Caco-2 (cell line): ENCODE data around the gene DDHD1. TPM values are rescaled to one million over a fixed set of nuclear protein-coding genes. Genes with fewer than 3 reads are reported as not detected.

Experiments
- Bru-seq: library from RNA; stranded (reverse); fragments of 400-500 nt; gene quantifications from one replicate; lab custom pipeline; 2021; lab: Mats Ljungman, UMichigan
- BruChase-seq, 2 experiments: library from RNA; stranded (reverse); fragments of 400-500 nt; gene quantifications; one replicate each; lab custom pipeline; 2021; lab: Mats Ljungman, UMichigan
- BruUV-seq: library from RNA; stranded (reverse); fragments of 400-500 nt; replicated peaks from 2 replicates; lab custom pipeline; 2021; lab: Mats Ljungman, UMichigan
- CTCF ChIA-PET: fragments of 300-600 bp; sonication (Branson Sonifier 250); formaldehyde crosslinking; loops from one replicate; lab custom pipeline; 2022; ENCODE audit warnings: antibody characterized with exemption; lab: Charles Lee
- POLR2A ChIA-PET: fragments of 300-600 bp; sonication (Branson Sonifier 250); formaldehyde crosslinking; loops from one replicate; lab custom pipeline; 2022; ENCODE audit warnings: antibody characterized with exemption; lab: Charles Lee
- DNase-seq, 2 experiments: peaks; one replicate each; pipeline versions ENCODE4 v3.0.0 to v3.0.0-alpha.2; 2020 to 2022
- H3K27me3 ChIP-seq: replicated peaks from 2 replicates; pipeline ENCODE4 v1.6.0; 2011; ENCODE audit warnings: low read length; ENCODE audit not compliant: control insufficient read depth, insufficient read depth
- H3K36me3 ChIP-seq: 2 replicates; pipeline ENCODE4 v1.5.1; 2011; ENCODE audit warnings: low read length; ENCODE audit not compliant: control insufficient read depth, insufficient read depth
- H3K4me1 ChIP-seq: fragments of 250-450 bp; sonication (Bioruptor Pico); 2 replicates; pipeline ENCODE4 v1.5.1; 2020; ENCODE audit warnings: mild to moderate bottlenecking
- H3K4me3 ChIP-seq: 2 replicates; pipeline ENCODE4 v1.5.1; 2011; ENCODE audit warnings: low read depth, mild to moderate bottlenecking, control low read depth, low read length
- H3K9me3 ChIP-seq: fragments of 250-450 bp; sonication (Bioruptor Pico); 2 replicates; pipeline ENCODE4 v1.5.1; 2020; ENCODE audit warnings: mild to moderate bottlenecking, moderate library complexity
- H3K27ac Mint-ChIP-seq: one replicate; pipeline ENCODE4 v1.8.0; 2022; ENCODE audit warnings: mixed read lengths; ENCODE audit not compliant: unreplicated experiment
- H3K27me3 Mint-ChIP-seq: one replicate; pipeline ENCODE4 v1.8.0; 2022; ENCODE audit warnings: mixed read lengths; ENCODE audit not compliant: insufficient read depth, unreplicated experiment
- H3K36me3 Mint-ChIP-seq: one replicate; pipeline ENCODE4 v1.8.0; 2022; ENCODE audit warnings: mild to moderate bottlenecking, mixed read lengths; ENCODE audit not compliant: insufficient read depth, unreplicated experiment
- H3K4me1 Mint-ChIP-seq: one replicate; pipeline ENCODE4 v1.8.0; 2022; ENCODE audit warnings: low read depth, mixed read lengths; ENCODE audit not compliant: unreplicated experiment
- H3K4me3 Mint-ChIP-seq: one replicate; pipeline ENCODE4 v1.8.0; 2022; ENCODE audit warnings: mild to moderate bottlenecking, moderate library complexity, mixed read lengths; ENCODE audit not compliant: unreplicated experiment
- H3K9me3 Mint-ChIP-seq: one replicate; pipeline ENCODE4 v1.8.0; 2022; ENCODE audit warnings: mixed read lengths; ENCODE audit not compliant: unreplicated experiment
- intact Hi-C: fragments of 100-400 bp; cut with micrococcal nuclease; formaldehyde crosslinking; loops from one replicate; pipeline ENCODE4 v1.10.0; 2022; ENCODE audit not compliant: unreplicated experiment
- long read RNA-seq: library from polyadenylated mRNA; stranded (forward); transcript quantifications from one replicate; pipeline ENCODE4 v2.0.0, GENCODE V29; 2022
- total RNA-seq: library from RNA; stranded (reverse); gene quantifications from 2 replicates; pipeline ENCODE4 v1.2.3, GENCODE V29; 2022
- TF ChIP-seq, protein P1 (sequence below), 2 experiments: fragments of 200-600 bp in 1 of 2; IDR thresholded peaks; 1 replicate in 1 of 2; 2 replicates in 1 of 2; pipeline versions ENCODE4 v1.5.1 to v1.8.0; 2011 to 2022; ENCODE audit warnings: antibody characterized with exemption in 1 of 2, control low read depth in 1 of 2, inconsistent platforms in 1 of 2, low read depth in 1 of 2, low read length in 1 of 2, mild to moderate bottlenecking in 1 of 2, moderate library complexity in 1 of 2; ENCODE audit not compliant: insufficient read depth in 1 of 2, severe bottlenecking in 1 of 2, unreplicated experiment in 1 of 2

The DDHD1 gene
- 8.8 and 9.0 TPM in 2 replicates for total RNA-seq
- Bru-seq, nascent RNA: percentile 61 among the genes with signal in this experiment
- BruChase-seq, experiment 1, labeled RNA remaining after a 2-hour chase: percentile 65 among the genes with signal in this experiment
- BruChase-seq, experiment 2, labeled RNA remaining after a 6-hour chase: percentile 62 among the genes with signal in this experiment
- long read RNA-seq, full-length matches to known transcripts: 3 of 5 reads
- long read RNA-seq, partial matches to known transcripts: 0 of 5 reads
- long read RNA-seq, other reads (novel, unspliced or antisense): 2 of 5 reads

GRCh38 chr14:53152887-53153701 is at the start of gene DDHD1:
TSS of gene DDHD1 (minus strand) at chr14:53153323. CDS start at chr14:53153098, 225 bp downstream.
- intact Hi-C loops: no loop called here
- TF ChIP-seq, protein P1, sequence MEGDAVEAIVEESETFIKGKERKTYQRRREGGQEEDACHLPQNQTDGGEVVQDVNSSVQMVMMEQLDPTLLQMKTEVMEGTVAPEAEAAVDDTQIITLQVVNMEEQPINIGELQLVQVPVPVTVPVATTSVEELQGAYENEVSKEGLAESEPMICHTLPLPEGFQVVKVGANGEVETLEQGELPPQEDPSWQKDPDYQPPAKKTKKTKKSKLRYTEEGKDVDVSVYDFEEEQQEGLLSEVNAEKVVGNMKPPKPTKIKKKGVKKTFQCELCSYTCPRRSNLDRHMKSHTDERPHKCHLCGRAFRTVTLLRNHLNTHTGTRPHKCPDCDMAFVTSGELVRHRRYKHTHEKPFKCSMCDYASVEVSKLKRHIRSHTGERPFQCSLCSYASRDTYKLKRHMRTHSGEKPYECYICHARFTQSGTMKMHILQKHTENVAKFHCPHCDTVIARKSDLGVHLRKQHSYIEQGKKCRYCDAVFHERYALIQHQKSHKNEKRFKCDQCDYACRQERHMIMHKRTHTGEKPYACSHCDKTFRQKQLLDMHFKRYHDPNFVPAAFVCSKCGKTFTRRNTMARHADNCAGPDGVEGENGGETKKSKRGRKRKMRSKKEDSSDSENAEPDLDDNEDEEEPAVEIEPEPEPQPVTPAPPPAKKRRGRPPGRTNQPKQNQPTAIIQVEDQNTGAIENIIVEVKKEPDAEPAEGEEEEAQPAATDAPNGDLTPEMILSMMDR (IDR thresholded peaks at IDR 0.05; ENCODE audit: insufficient read depth in 1 of 2, low read depth in 1 of 2, low read length in 1 of 2, severe bottlenecking in 1 of 2, unreplicated experiment in 1 of 2): no peak
- Histone ChIP-seq H3K4me1 (peaks cover 4% of the 10 kb centered on the region; the same call in 1 of the 2 replicates), H3K9me3 (no peaks in the 10 kb centered on the region; the same call in 1 of the 2 replicates), H3K36me3 (no peaks in the 10 kb centered on the region), H3K27me3 (no peaks in the 10 kb centered on the region), H3K4me3 (peak within 1 kb of the TSS; percentile 73)
- Mint-ChIP-seq H3K27me3 (no peaks in the 10 kb centered on the region), H3K9me3 (no peaks in the 10 kb centered on the region), H3K27ac (peak within 1 kb of the TSS; percentile 94), H3K4me1 (peaks cover 19% of the 10 kb centered on the region), H3K4me3 (peak within 1 kb of the TSS; percentile 98), H3K36me3 (no peaks in the 10 kb centered on the region)
- peak; percentile 67 to 80 for DNase-seq
- CTCF ChIA-PET: interaction anchor here (1.4 kb wide), 1 partner anchor 64 kb away, joined by 7 read pairs; no protein-coding TSS in a partner anchor
- POLR2A ChIA-PET: interaction anchor here (1.0 kb wide), 1 partner anchor 202 kb away, joined by 3 read pairs; no protein-coding TSS in a partner anchor
- BruUV-seq: no TSS peak

- Histone ChIP-seq H3K27me3 (no peaks in the 10 kb centered on the region), H3K4me1 (no peaks in the 10 kb centered on the region), H3K4me3 (no peak overlapping the region), H3K36me3 (no peaks in the 10 kb centered on the region), H3K9me3 (no peaks in the 10 kb centered on the region)
- ChIA-PET CTCF (no interaction called here), POLR2A (no interaction called here)
- TF ChIP-seq, protein P1 (IDR thresholded peaks at IDR 0.05; ENCODE audit: insufficient read depth in 1 of 2, low read depth in 1 of 2, low read length in 1 of 2, severe bottlenecking in 1 of 2, unreplicated experiment in 1 of 2): no peak
- Mint-ChIP-seq H3K4me3 (no peak overlapping the region), H3K4me1 (peaks cover 4% of the 10 kb centered on the region), H3K27me3 (no peaks in the 10 kb centered on the region), H3K36me3 (no peaks in the 10 kb centered on the region), H3K27ac (no peak overlapping the region), H3K9me3 (peaks cover 13% of the 10 kb centered on the region)
- intact Hi-C loops: no loop called here
- DNase-seq: no peak
- BruUV-seq: no TSS peak
These were observed 42.8 kb upstream of the DDHD1 start for GRCh38 chr14:53195949-53196348.

DNA sequence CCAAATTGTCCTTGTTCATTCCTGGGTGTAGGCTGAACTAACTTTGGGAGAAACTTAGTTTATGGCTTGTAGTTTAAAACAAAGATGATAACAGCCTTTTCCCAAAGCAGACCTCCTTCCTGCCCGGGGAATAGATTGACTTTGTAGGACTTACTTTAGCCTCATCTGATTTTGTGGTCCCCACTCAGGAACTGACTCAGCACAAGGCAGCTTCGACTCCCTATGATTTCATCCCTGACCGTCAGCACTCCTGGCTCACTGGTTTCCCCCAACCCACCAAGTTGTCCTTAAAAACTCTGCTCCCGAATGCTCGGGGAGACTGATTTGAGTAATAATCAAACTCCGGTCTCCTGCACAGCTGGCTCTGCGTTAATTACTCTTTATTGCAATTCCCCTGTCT is 40.1 kb upstream of the DDHD1 start:
- ChIA-PET POLR2A (no interaction called here), CTCF (no interaction called here)
- Histone ChIP-seq H3K4me1 (no peaks in the 10 kb centered on the region), H3K36me3 (no peaks in the 10 kb centered on the region), H3K4me3 (no peak overlapping the region), H3K9me3 (no peaks in the 10 kb centered on the region; the same call in 1 of the 2 replicates), H3K27me3 (no peaks in the 10 kb centered on the region)
- DNase-seq: no peak
- TF ChIP-seq, protein P1 (IDR thresholded peaks at IDR 0.05; ENCODE audit: insufficient read depth in 1 of 2, low read depth in 1 of 2, low read length in 1 of 2, severe bottlenecking in 1 of 2, unreplicated experiment in 1 of 2): no peak
- H3K36me3 Mint-ChIP-seq: no peaks in the 10 kb centered on the region
- H3K27ac Mint-ChIP-seq: no peak overlapping the region
- no peak overlapping the region for H3K4me3 Mint-ChIP-seq
- H3K9me3 Mint-ChIP-seq: no peaks in the 10 kb centered on the region
- H3K4me1 Mint-ChIP-seq: no peaks in the 10 kb centered on the region
- BruUV-seq: no TSS peak
- no peaks in the 10 kb centered on the region for H3K27me3 Mint-ChIP-seq
- intact Hi-C loops: no loop called here
